ENCODE results near the gene GLP2R. TPM values are rescaled to one million over a fixed set of nuclear protein-coding genes. Genes with fewer than 3 reads are reported as not detected.

Gene GLP2R
- total and polyA plus RNA-seq, 2 experiments from 2014 or later = not detected

DNA sequence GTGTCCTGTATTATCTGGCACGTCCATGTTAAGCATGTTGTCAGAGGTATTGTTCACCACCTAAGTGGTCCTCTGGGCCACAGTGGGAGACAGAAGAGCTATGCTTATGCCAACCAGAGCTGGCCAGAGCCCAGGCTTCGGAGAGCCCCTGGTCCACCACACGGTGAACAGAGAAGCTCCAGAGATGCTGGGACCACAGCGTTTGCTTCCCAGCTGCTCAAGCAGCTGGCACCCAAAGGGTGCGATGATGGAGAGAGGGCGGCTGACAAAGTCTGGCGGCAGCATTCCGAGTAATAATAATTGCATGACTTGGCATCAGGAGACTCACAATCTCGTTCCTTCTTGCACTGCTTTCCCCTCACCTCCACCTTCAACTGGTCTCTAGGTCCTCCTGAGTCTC lies 115.1 kb downstream of the GLP2R start:
- Histone ChIP-seq H3K9me2 (ENCODE audit: insufficient read depth) (no peaks in the 10 kb centered on the region), H3F3A (replicated peaks; ENCODE audit: low read depth) (no peaks in the 10 kb centered on the region), H3K79me2 (replicated peaks; ENCODE audit: insufficient read depth) (no peaks in the 10 kb centered on the region), H2AFZ (no peak overlapping the region), H3K4me3 (no peak overlapping the region), H4K20me1 (replicated peaks; ENCODE audit: insufficient read depth) (no peaks in the 10 kb centered on the region), H3K4me2 (no peak overlapping the region), H3K27ac (ENCODE audit: low read depth) (no peak overlapping the region), H3K4me1 (ENCODE audit: insufficient read depth) (no peaks in the 10 kb centered on the region), H3K27me3 (ENCODE audit: insufficient read depth) (no peaks in the 10 kb centered on the region), H3K36me3 (ENCODE audit: insufficient read depth) (no peaks in the 10 kb centered on the region)
- no peak overlapping the region for H3K4me3 Mint-ChIP-seq
- no peak overlapping the region for H3K27ac Mint-ChIP-seq
- peaks cover 2% of the 10 kb centered on the region for H3K27me3 Mint-ChIP-seq (ENCODE audit: insufficient read depth, low read depth, poor library complexity)
- no peak for DNase-seq (ENCODE audit: low spot score)
- TF ChIP-seq, protein P1, sequence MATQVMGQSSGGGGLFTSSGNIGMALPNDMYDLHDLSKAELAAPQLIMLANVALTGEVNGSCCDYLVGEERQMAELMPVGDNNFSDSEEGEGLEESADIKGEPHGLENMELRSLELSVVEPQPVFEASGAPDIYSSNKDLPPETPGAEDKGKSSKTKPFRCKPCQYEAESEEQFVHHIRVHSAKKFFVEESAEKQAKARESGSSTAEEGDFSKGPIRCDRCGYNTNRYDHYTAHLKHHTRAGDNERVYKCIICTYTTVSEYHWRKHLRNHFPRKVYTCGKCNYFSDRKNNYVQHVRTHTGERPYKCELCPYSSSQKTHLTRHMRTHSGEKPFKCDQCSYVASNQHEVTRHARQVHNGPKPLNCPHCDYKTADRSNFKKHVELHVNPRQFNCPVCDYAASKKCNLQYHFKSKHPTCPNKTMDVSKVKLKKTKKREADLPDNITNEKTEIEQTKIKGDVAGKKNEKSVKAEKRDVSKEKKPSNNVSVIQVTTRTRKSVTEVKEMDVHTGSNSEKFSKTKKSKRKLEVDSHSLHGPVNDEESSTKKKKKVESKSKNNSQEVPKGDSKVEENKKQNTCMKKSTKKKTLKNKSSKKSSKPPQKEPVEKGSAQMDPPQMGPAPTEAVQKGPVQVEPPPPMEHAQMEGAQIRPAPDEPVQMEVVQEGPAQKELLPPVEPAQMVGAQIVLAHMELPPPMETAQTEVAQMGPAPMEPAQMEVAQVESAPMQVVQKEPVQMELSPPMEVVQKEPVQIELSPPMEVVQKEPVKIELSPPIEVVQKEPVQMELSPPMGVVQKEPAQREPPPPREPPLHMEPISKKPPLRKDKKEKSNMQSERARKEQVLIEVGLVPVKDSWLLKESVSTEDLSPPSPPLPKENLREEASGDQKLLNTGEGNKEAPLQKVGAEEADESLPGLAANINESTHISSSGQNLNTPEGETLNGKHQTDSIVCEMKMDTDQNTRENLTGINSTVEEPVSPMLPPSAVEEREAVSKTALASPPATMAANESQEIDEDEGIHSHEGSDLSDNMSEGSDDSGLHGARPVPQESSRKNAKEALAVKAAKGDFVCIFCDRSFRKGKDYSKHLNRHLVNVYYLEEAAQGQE (IDR thresholded peaks at IDR 0.05; ENCODE audit: unreplicated experiment) = no peak
- TF ChIP-seq ZNF331 (CRISPR knock-in tag; IDR thresholded peaks at IDR 0.05; ENCODE audit: low read depth) (no peak), CREB1 (CRISPR knock-in tag; IDR thresholded peaks at IDR 0.05; ENCODE audit: low read depth) (no peak), JUNB (IDR thresholded peaks at IDR 0.05; ENCODE audit: unreplicated experiment) (no peak), EZH2 (IDR thresholded peaks at IDR 0.05; ENCODE audit: low read depth, unreplicated experiment) (no peak), NANOG (IDR thresholded peaks at IDR 0.05; ENCODE audit: borderline replicate concordance) (no peak), EZH2phosphoT487 (IDR thresholded peaks at IDR 0.05; ENCODE audit: unreplicated experiment) (no peak), STAT1 (IDR thresholded peaks at IDR 0.05; ENCODE audit: unreplicated experiment) (no peak), POLR2AphosphoS5 (IDR thresholded peaks at IDR 0.05; ENCODE audit: low read depth) (no peak), ZNF114 (CRISPR knock-in tag; IDR thresholded peaks at IDR 0.05) (no peak)
- TF ChIP-seq, protein P2, sequence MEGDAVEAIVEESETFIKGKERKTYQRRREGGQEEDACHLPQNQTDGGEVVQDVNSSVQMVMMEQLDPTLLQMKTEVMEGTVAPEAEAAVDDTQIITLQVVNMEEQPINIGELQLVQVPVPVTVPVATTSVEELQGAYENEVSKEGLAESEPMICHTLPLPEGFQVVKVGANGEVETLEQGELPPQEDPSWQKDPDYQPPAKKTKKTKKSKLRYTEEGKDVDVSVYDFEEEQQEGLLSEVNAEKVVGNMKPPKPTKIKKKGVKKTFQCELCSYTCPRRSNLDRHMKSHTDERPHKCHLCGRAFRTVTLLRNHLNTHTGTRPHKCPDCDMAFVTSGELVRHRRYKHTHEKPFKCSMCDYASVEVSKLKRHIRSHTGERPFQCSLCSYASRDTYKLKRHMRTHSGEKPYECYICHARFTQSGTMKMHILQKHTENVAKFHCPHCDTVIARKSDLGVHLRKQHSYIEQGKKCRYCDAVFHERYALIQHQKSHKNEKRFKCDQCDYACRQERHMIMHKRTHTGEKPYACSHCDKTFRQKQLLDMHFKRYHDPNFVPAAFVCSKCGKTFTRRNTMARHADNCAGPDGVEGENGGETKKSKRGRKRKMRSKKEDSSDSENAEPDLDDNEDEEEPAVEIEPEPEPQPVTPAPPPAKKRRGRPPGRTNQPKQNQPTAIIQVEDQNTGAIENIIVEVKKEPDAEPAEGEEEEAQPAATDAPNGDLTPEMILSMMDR (conservative IDR thresholded peaks at IDR 0.05; ENCODE audit: low read depth in 2 of 2) = no peak
- TF ChIP-seq, protein P3, sequence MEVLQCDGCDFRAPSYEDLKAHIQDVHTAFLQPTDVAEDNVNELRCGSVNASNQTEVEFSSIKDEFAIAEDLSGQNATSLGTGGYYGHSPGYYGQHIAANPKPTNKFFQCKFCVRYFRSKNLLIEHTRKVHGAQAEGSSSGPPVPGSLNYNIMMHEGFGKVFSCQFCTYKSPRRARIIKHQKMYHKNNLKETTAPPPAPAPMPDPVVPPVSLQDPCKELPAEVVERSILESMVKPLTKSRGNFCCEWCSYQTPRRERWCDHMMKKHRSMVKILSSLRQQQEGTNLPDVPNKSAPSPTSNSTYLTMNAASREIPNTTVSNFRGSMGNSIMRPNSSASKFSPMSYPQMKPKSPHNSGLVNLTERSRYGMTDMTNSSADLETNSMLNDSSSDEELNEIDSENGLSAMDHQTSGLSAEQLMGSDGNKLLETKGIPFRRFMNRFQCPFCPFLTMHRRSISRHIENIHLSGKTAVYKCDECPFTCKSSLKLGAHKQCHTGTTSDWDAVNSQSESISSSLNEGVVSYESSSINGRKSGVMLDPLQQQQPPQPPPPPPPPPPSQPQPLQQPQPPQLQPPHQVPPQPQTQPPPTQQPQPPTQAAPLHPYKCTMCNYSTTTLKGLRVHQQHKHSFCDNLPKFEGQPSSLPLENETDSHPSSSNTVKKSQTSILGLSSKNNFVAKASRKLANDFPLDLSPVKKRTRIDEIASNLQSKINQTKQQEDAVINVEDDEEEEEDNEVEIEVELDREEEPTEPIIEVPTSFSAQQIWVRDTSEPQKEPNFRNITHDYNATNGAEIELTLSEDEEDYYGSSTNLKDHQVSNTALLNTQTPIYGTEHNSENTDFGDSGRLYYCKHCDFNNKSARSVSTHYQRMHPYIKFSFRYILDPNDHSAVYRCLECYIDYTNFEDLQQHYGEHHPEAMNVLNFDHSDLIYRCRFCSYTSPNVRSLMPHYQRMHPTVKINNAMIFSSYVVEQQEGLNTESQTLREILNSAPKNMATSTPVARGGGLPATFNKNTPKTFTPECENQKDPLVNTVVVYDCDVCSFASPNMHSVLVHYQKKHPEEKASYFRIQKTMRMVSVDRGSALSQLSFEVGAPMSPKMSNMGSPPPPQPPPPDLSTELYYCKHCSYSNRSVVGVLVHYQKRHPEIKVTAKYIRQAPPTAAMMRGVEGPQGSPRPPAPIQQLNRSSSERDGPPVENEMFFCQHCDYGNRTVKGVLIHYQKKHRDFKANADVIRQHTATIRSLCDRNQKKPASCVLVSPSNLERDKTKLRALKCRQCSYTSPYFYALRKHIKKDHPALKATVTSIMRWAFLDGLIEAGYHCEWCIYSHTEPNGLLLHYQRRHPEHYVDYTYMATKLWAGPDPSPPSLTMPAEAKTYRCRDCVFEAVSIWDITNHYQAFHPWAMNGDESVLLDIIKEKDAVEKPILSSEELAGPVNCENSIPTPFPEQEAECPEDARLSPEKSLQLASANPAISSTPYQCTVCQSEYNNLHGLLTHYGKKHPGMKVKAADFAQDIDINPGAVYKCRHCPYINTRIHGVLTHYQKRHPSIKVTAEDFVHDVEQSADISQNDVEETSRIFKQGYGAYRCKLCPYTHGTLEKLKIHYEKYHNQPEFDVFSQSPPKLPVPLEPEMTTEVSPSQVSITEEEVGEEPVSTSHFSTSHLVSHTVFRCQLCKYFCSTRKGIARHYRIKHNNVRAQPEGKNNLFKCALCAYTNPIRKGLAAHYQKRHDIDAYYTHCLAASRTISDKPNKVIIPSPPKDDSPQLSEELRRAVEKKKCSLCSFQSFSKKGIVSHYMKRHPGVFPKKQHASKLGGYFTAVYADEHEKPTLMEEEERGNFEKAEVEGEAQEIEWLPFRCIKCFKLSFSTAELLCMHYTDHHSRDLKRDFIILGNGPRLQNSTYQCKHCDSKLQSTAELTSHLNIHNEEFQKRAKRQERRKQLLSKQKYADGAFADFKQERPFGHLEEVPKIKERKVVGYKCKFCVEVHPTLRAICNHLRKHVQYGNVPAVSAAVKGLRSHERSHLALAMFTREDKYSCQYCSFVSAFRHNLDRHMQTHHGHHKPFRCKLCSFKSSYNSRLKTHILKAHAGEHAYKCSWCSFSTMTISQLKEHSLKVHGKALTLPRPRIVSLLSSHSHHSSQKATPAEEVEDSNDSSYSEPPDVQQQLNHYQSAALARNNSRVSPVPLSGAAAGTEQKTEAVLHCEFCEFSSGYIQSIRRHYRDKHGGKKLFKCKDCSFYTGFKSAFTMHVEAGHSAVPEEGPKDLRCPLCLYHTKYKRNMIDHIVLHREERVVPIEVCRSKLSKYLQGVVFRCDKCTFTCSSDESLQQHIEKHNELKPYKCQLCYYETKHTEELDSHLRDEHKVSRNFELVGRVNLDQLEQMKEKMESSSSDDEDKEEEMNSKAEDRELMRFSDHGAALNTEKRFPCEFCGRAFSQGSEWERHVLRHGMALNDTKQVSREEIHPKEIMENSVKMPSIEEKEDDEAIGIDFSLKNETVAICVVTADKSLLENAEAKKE (CRISPR knock-in tag; IDR thresholded peaks at IDR 0.05) = no peak
- TF ChIP-seq, protein P4, sequence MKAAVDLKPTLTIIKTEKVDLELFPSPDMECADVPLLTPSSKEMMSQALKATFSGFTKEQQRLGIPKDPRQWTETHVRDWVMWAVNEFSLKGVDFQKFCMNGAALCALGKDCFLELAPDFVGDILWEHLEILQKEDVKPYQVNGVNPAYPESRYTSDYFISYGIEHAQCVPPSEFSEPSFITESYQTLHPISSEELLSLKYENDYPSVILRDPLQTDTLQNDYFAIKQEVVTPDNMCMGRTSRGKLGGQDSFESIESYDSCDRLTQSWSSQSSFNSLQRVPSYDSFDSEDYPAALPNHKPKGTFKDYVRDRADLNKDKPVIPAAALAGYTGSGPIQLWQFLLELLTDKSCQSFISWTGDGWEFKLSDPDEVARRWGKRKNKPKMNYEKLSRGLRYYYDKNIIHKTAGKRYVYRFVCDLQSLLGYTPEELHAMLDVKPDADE (IDR thresholded peaks at IDR 0.05) = no peak
- peaks cover 8% of the 10 kb centered on the region; the same call in 2 of the 3 replicates for H3K36me3 Mint-ChIP-seq (ENCODE audit: low read depth)
- H3K4me1 Mint-ChIP-seq = no peaks in the 10 kb centered on the region
- ATAC-seq = no peak
- H3K9me3 Mint-ChIP-seq = no peaks in the 10 kb centered on the region; the same call in 2 of the 3 replicates
